CD14-positive monocyte (primary cell): ENCODE measurements around the gene SOCS3. TPM values are rescaled to one million over a fixed set of nuclear protein-coding genes. Genes with fewer than 3 reads are reported as not detected.

Experiments used
- DNase-seq, 3 donors: peaks; one replicate each; pipeline ENCODE4 v3.0.0-alpha.2; 2011 to 2022
- H2AFZ ChIP-seq: 2 replicates; pipeline ENCODE4 v1.6.0; 2012; ENCODE audit warnings: mild to moderate bottlenecking, low read depth, low read length, inconsistent platforms; ENCODE audit not compliant: insufficient read depth, poor library complexity, severe bottlenecking
- H3K27ac ChIP-seq, 2 donors: 1 replicate in 1 of 2; 2 replicates in 1 of 2; pipeline ENCODE4 v1.5.1; 2012 to 2013; ENCODE audit warnings: low read length in 2 of 2, control low read depth in 1 of 2, inconsistent platforms in 1 of 2, low read depth in 1 of 2, mild to moderate bottlenecking in 1 of 2
- H3K27me3 ChIP-seq, 2 donors: one replicate each; pipeline versions ENCODE4 v1.6.0 to v1.6.1; 2011 to 2013; ENCODE audit warnings: low read length in 2 of 2; ENCODE audit not compliant: control insufficient read depth in 2 of 2, insufficient read depth in 2 of 2
- H3K36me3 ChIP-seq, 2 donors: replicated peaks in 1 of 2; 1 replicate in 1 of 2; 2 replicates in 1 of 2; pipeline versions ENCODE4 v1.5.1 to v1.6.1; 2012 to 2013; ENCODE audit warnings: low read length in 2 of 2, control low read depth in 1 of 2, inconsistent platforms in 1 of 2, mild to moderate bottlenecking in 1 of 2; ENCODE audit not compliant: insufficient read depth in 2 of 2, control insufficient read depth in 1 of 2
- H3K4me1 ChIP-seq, 2 donors: 1 replicate in 1 of 2; 2 replicates in 1 of 2; pipeline versions ENCODE4 v1.5.1 to v1.6.1; 2012 to 2013; ENCODE audit warnings: low read length in 2 of 2, control low read depth in 1 of 2, inconsistent platforms in 1 of 2, mild to moderate bottlenecking in 1 of 2, moderate library complexity in 1 of 2; ENCODE audit not compliant: insufficient read depth in 2 of 2, control insufficient read depth in 1 of 2
- H3K4me2 ChIP-seq: replicated peaks from 2 replicates; pipeline ENCODE3; 2012; ENCODE audit warnings: low read length, moderate library complexity, mild to moderate bottlenecking; ENCODE audit not compliant: poor library complexity, severe bottlenecking; ENCODE audit errors: extremely low read depth
- H3K4me3 ChIP-seq, 3 experiments: fragments of 200-600 bp in 1 of 3; sonication (generic) in 1 of 3; replicated peaks in 1 of 3; 1 replicate in 2 of 3; 2 replicates in 1 of 3; pipeline ENCODE4 v1.5.1; 2011 to 2013; ENCODE audit warnings: low read length in 3 of 3, mild to moderate bottlenecking in 3 of 3, control low read depth in 2 of 3, low read depth in 2 of 3, inconsistent platforms in 1 of 3, moderate library complexity in 1 of 3
- H3K79me2 ChIP-seq: 2 replicates; pipeline ENCODE4 v1.6.0; 2012; ENCODE audit warnings: mild to moderate bottlenecking, control low read depth, inconsistent platforms, low read length, moderate library complexity; ENCODE audit not compliant: insufficient read depth
- H3K9ac ChIP-seq: 2 replicates; pipeline ENCODE4 v1.6.0; 2017; ENCODE audit warnings: low read length, mild to moderate bottlenecking; ENCODE audit not compliant: insufficient read depth, poor library complexity, severe bottlenecking
- H3K9me3 ChIP-seq, 2 donors: replicated peaks in 1 of 2; 1 replicate in 1 of 2; 2 replicates in 1 of 2; pipeline versions ENCODE4 v1.5.1 to v1.6.1; 2012 to 2013; ENCODE audit warnings: low read length in 2 of 2, control low read depth in 1 of 2; ENCODE audit not compliant: control insufficient read depth in 1 of 2, insufficient read depth in 1 of 2
- H4K20me1 ChIP-seq: 2 replicates; pipeline ENCODE4 v1.6.0; 2012; ENCODE audit warnings: mild to moderate bottlenecking, low read length, control low read depth, moderate library complexity; ENCODE audit not compliant: insufficient read depth
- H3K27ac Mint-ChIP-seq, 7 donors: one replicate each; pipeline ENCODE4 v1.8.0; 2020; ENCODE audit warnings: mild to moderate bottlenecking in 7 of 7, mixed read lengths in 7 of 7, moderate library complexity in 6 of 7, inconsistent platforms in 2 of 7
- H3K27me3 Mint-ChIP-seq, 3 donors: one replicate each; pipeline ENCODE4 v1.8.0; 2021 to 2022; ENCODE audit warnings: low read depth in 3 of 3, mild to moderate bottlenecking in 3 of 3, mixed read lengths in 3 of 3, moderate library complexity in 3 of 3, inconsistent platforms in 1 of 3
- H3K36me3 Mint-ChIP-seq, 2 donors: one replicate each; pipeline ENCODE4 v1.8.0; 2020; ENCODE audit warnings: mixed read lengths in 2 of 2, inconsistent platforms in 1 of 2, mild to moderate bottlenecking in 1 of 2
- H3K4me1 Mint-ChIP-seq: one replicate; pipeline ENCODE4 v1.8.0; 2020; ENCODE audit warnings: mild to moderate bottlenecking, mixed read lengths
- H3K4me3 Mint-ChIP-seq, 2 donors: one replicate each; pipeline ENCODE4 v1.8.0; 2020; ENCODE audit warnings: mild to moderate bottlenecking in 2 of 2, mixed read lengths in 2 of 2, moderate library complexity in 1 of 2
- H3K9me3 Mint-ChIP-seq, 7 donors: one replicate each; pipeline ENCODE4 v1.8.0; 2020 to 2022; ENCODE audit warnings: mixed read lengths in 7 of 7, mild to moderate bottlenecking in 6 of 7, moderate library complexity in 6 of 7, inconsistent platforms in 2 of 7
- WGBS: methylation state at CpG from one replicate; pipeline ENCODE4 v1.1.5; 2013; ENCODE audit warnings: missing lambda C conversion rate; ENCODE audit not compliant: insufficient coverage; 5-methylcytosine and 5-hydroxymethylcytosine counted together
- intact Hi-C, 2 donors: fragments of 100-400 bp; cut with micrococcal nuclease; formaldehyde crosslinking; loops; one replicate each; pipeline versions ENCODE4 v1.15.0 to v1.15.1; 2023
- polyA plus RNA-seq, 3 donors: library from polyadenylated mRNA; depleted of rRNA in 1 of 3; unstranded in 2 of 3; stranded (reverse) in 1 of 3; fragments of 300-500 nt in 2 of 3; fragments of >200 nt in 1 of 3; fragmentation: Illumina TruSeq in 2 of 3; gene quantifications; 1 replicate in 2 of 3; 2 replicates in 1 of 3; pipeline ENCODE4 v1.2.3, GENCODE V29; 2012 to 2021
- TF ChIP-seq, protein P1 (sequence below): fragments of 200-600 bp; IDR thresholded peaks from one replicate; pipeline ENCODE4 v1.8.0; 2022; ENCODE audit warnings: antibody characterized with exemption, mild to moderate bottlenecking

The SOCS3 gene
- polyA plus RNA-seq, 3 donors, result 123 to 441 (median 144) TPM

DNA sequence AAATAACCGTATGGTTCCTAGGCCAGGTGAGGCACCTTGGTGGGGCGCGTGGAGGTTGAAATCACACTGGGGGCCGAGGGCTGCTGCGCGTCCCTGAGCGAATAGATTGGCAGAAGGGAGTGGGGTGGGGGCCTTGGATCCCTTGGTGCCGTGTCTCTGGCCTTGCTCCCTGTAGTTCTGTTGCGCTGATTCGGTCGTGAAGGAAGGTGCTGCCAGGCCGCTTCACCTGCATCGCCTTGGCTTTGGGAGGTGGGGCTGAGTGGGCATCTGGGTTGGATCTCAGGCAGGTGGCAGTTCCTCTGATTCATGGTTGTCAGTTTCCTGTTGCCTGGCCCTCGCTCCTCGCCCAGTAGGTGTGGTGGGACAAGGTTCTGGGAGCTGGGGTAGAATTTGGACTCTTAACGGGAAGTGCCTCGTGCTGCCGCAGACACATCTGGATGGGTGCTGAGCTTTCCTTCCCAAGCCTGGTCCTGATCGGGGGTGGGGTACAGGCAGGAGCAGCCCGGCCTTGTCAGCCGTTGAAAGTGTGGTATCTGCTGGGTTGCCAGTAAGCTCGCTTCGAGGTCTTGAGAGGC, 48.7 kb upstream of the SOCS3 start:
- Histone ChIP-seq H3K27me3 (no peaks in the 10 kb centered on the region), H3K4me2 (no peak overlapping the region), H4K20me1 (peaks cover 46% of the 10 kb centered on the region), H3K4me1 (peaks cover 22 to 27% of the 10 kb centered on the region in 2 donors), H3K9ac (no peak overlapping the region), H3K79me2 (peaks cover 86% of the 10 kb centered on the region), H2AFZ (no peak overlapping the region), H3K4me3 (no peak overlapping the region), H3K27ac (peak overlapping the region in 1 of 2 donors; percentile 38), H3K36me3 (peaks cover 59 to 69% of the 10 kb centered on the region in 2 donors), H3K9me3 (no peaks in the 10 kb centered on the region)
- WGBS, result 96% methylated on average over 21 of the region's 23 CpGs
- H3K27me3 Mint-ChIP-seq, result peaks cover 0 to under 1% (median 0%) of the 10 kb centered on the region in 3 donors
- TF ChIP-seq, protein P1, sequence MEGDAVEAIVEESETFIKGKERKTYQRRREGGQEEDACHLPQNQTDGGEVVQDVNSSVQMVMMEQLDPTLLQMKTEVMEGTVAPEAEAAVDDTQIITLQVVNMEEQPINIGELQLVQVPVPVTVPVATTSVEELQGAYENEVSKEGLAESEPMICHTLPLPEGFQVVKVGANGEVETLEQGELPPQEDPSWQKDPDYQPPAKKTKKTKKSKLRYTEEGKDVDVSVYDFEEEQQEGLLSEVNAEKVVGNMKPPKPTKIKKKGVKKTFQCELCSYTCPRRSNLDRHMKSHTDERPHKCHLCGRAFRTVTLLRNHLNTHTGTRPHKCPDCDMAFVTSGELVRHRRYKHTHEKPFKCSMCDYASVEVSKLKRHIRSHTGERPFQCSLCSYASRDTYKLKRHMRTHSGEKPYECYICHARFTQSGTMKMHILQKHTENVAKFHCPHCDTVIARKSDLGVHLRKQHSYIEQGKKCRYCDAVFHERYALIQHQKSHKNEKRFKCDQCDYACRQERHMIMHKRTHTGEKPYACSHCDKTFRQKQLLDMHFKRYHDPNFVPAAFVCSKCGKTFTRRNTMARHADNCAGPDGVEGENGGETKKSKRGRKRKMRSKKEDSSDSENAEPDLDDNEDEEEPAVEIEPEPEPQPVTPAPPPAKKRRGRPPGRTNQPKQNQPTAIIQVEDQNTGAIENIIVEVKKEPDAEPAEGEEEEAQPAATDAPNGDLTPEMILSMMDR, result no peak
- H3K27ac Mint-ChIP-seq, result peak overlapping the region in 6 of 7 donors; percentile 64 to 90 (median 70)
- H3K4me1 Mint-ChIP-seq, result peaks cover 43% of the 10 kb centered on the region
- H3K36me3 Mint-ChIP-seq, result peaks cover 79 to 95% of the 10 kb centered on the region in 2 donors
- H3K4me3 Mint-ChIP-seq, result no peak overlapping the region
- intact Hi-C loops, result loop anchor here in 1 of 2 donors (5.0 kb wide), 1 partner anchor 46 kb away; the partner anchor contains the start of gene SOCS3
- peaks cover 0 to 2% (median 0%) of the 10 kb centered on the region in 7 donors for H3K9me3 Mint-ChIP-seq
- no peak for DNase-seq

DNA sequence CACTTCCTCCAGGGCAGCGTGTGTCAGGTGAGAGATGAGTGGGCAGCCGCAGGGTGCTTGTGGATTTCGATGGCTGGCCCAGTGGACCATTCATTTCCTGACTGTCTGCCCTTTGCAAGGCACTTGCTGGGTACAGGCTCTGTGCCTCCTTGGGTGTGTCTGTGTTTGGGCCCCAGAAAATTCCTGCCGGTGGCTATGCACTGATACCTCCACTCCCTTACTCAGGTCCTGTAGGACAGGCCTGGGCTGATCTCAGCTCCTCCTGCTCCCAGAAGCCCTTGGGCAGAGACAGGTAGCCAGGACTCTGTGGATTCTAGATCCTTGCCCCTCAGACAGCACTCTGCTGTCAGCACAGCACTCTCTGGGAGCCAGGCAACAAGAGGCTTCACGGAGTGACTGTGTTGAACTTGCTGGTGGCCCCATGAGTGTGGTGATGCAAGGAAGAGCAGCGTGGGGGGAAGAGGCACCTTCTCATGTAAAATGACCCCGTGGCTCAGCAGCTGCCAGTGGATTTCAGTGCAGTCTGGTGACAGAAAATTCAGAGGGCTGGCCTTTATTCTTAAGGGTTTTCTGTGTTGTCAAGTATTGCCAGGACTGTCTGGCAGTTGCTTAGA, 47.6 kb upstream of the SOCS3 start:
- peak overlapping the region in 1 of 2 donors; percentile 58 for H3K27ac ChIP-seq
- TF ChIP-seq, protein P1, result no peak
- Mint-ChIP-seq H3K4me3 (no peak overlapping the region), H3K27me3 (peaks cover 0 to 2% (median 0%) of the 10 kb centered on the region in 3 donors), H3K27ac (peak overlapping the region in 3 of 7 donors; percentile 43 to 72 (median 71)), H3K4me1 (peaks cover 32% of the 10 kb centered on the region), H3K9me3 (peaks cover 0 to 2% (median 0%) of the 10 kb centered on the region in 7 donors), H3K36me3 (peaks cover 81 to 96% of the 10 kb centered on the region in 2 donors)
- peaks cover 93% of the 10 kb centered on the region for H3K79me2 ChIP-seq
- H3K27me3 ChIP-seq, result no peaks in the 10 kb centered on the region
- H3K4me3 ChIP-seq, result no peak overlapping the region
- H3K9me3 ChIP-seq, result no peaks in the 10 kb centered on the region
- H3K4me1 ChIP-seq, result peaks cover 12 to 16% of the 10 kb centered on the region in 2 donors
- H3K36me3 ChIP-seq, result peaks cover 69 to 79% of the 10 kb centered on the region in 2 donors
- no peak overlapping the region for H3K4me2 ChIP-seq
- intact Hi-C loops, result loop anchor here in 1 of 2 donors (5.0 kb wide), 1 partner anchor 45 kb away; the partner anchor contains the start of gene SOCS3
- no peak overlapping the region for H3K9ac ChIP-seq
- peaks cover 57% of the 10 kb centered on the region for H4K20me1 ChIP-seq
- WGBS, result 68% methylated on average over 5 of the region's 7 CpGs
- H2AFZ ChIP-seq, result no peak overlapping the region
- DNase-seq, result no peak
